HepG2 (cell line): Measurements from ENCODE around the gene RAP1GAP2. TPM values are rescaled to one million over a fixed set of nuclear protein-coding genes. Genes with fewer than 3 reads are reported as not detected.

Source experiments
- ATAC-seq: fragments of 200-7000 bp; cut with Tn5 transposase; 3 replicates; pipeline ENCODE4 v1.9.1; 2020; ENCODE audit warnings: mild to moderate bottlenecking, moderate library complexity
- BruUV-seq: library from RNA; stranded (reverse); fragments of 400-500 nt; replicated peaks from 2 replicates; lab custom pipeline; 2021; lab: Mats Ljungman, UMichigan
- CTCF ChIA-PET: fragments of 300-600 bp; formaldehyde crosslinking; extraction: SDS; loops from one replicate; lab custom pipeline; 2021; ENCODE audit warnings: low total read pairs, inconsistent platforms, low intra/inter-chr PET ratio; lab: Yijun Ruan, JAX
- POLR2A ChIA-PET: fragments of 350-600 bp; sonication (Branson Sonifier 250); formaldehyde crosslinking; loops from one replicate; lab custom pipeline; 2020; ENCODE audit warnings: antibody characterized with exemption, inconsistent platforms; lab: Yijun Ruan, JAX
- DNase-seq: peaks from one replicate; pipeline ENCODE4 v3.0.0-alpha.2; 2015; ENCODE audit warnings: low spot score
- FAIRE-seq: peaks from 3 replicates; lab custom pipeline; 2011; peaks lifted over from hg19 to GRCh38; lab: Jason Lieb, UNC
- H2AFZ ChIP-seq: one replicate; pipeline ENCODE4 v1.6.1; 2011; ENCODE audit warnings: low read length, inconsistent platforms
- H3K27ac ChIP-seq: fragments of 300-600 bp; 3 replicates; pipeline ENCODE4 v1.8.0; 2011; ENCODE audit warnings: mixed run types, mild to moderate bottlenecking, mixed read lengths, low read length, inconsistent platforms; ENCODE audit not compliant: insufficient read depth; ENCODE audit errors: extremely low read length
- H3K27me3 ChIP-seq, 2 experiments: fragments of 200-600 bp in 1 of 2; 2 replicates in 1 of 2; 3 replicates in 1 of 2; pipeline versions ENCODE4 v1.6.0 to v1.8.0; 2011; ENCODE audit warnings: low read length in 2 of 2, mild to moderate bottlenecking in 2 of 2, moderate library complexity in 2 of 2, inconsistent platforms in 1 of 2; ENCODE audit not compliant: insufficient read depth in 2 of 2, control insufficient read depth in 1 of 2
- H3K36me3 ChIP-seq, 2 experiments: fragments of 200-600 bp in 1 of 2; replicated peaks in 1 of 2; 2 replicates in 1 of 2; 3 replicates in 1 of 2; pipeline versions ENCODE4 v1.5.1 to v1.8.0; 2011; ENCODE audit warnings: low read length in 2 of 2, inconsistent platforms in 1 of 2; ENCODE audit not compliant: insufficient read depth in 2 of 2, control insufficient read depth in 1 of 2
- H3K4me1 ChIP-seq: 2 replicates; pipeline ENCODE4 v1.5.1; 2012; ENCODE audit warnings: low read length, inconsistent platforms; ENCODE audit not compliant: insufficient read depth
- H3K4me2 ChIP-seq: 2 replicates; pipeline ENCODE4 v1.6.0; 2011; ENCODE audit warnings: low read depth, low read length, inconsistent platforms
- H3K4me3 ChIP-seq, 3 experiments: fragments of 200-600 bp in 1 of 3; sonication (generic), shearing (Covaris generic) in 1 of 3; replicated peaks in 1 of 3; 2 replicates each; pipeline ENCODE4 v1.5.1; 2011 to 2016; ENCODE audit warnings: low read length in 3 of 3, inconsistent platforms in 2 of 3, low read depth in 2 of 3, mild to moderate bottlenecking in 2 of 3, control low read depth in 1 of 3, mixed read lengths in 1 of 3; ENCODE audit not compliant: insufficient read depth in 1 of 3
- H3K79me2 ChIP-seq: one replicate; pipeline ENCODE4 v1.6.1; 2011; ENCODE audit warnings: low read length, inconsistent platforms; ENCODE audit not compliant: insufficient read depth
- H3K9ac ChIP-seq: 2 replicates; pipeline ENCODE4 v1.6.0; 2011; ENCODE audit warnings: mild to moderate bottlenecking, low read depth, low read length, inconsistent platforms; ENCODE audit not compliant: insufficient read depth
- H3K9me3 ChIP-seq: 2 replicates; pipeline ENCODE4 v1.5.1; 2012; ENCODE audit warnings: mild to moderate bottlenecking, low read length
- H4K20me1 ChIP-seq: 2 replicates; pipeline ENCODE4 v1.6.0; 2011; ENCODE audit warnings: inconsistent platforms, mild to moderate bottlenecking, low read length, moderate library complexity; ENCODE audit not compliant: insufficient read depth
- AFF4 ChIP-seq: sonication (generic); formaldehyde crosslinking; IDR thresholded peaks from 2 replicates; pipeline ENCODE4 v1.4.0; 2020; ENCODE audit warnings: missing genetic modification reagents
- AHR ChIP-seq: IDR thresholded peaks from 2 replicates; pipeline ENCODE4 v1.6.1; 2018; ENCODE audit warnings: missing genetic modification reagents, missing compliant biosample characterization
- CHCHD3 ChIP-seq: sonication (generic); formaldehyde crosslinking; IDR thresholded peaks from 2 replicates; pipeline ENCODE4 v1.8.0; 2022; ENCODE audit warnings: mild to moderate bottlenecking, missing genetic modification reagents, moderate library complexity
- KDM6A ChIP-seq: IDR thresholded peaks from 2 replicates; pipeline ENCODE4 v1.6.1; 2016; ENCODE audit warnings: low read depth
- MXD3 ChIP-seq: IDR thresholded peaks from 2 replicates; pipeline ENCODE4 v1.6.1; 2016; ENCODE audit warnings: mild to moderate bottlenecking, missing biosample characterization, missing genetic modification reagents
- PHF21A ChIP-seq: sonication (generic); formaldehyde crosslinking; IDR thresholded peaks from 2 replicates; pipeline ENCODE4 v1.5.0; 2020; ENCODE audit warnings: mild to moderate bottlenecking, missing genetic modification reagents
- SYNCRIP ChIP-seq: fragments of 200-400 bp; formaldehyde crosslinking; IDR thresholded peaks from 2 replicates; pipeline ENCODE4 v1.6.1; 2018; ENCODE audit warnings: mild to moderate bottlenecking, low read depth, low read length; ENCODE audit not compliant: insufficient read depth
- TEAD2 ChIP-seq: sonication (generic); formaldehyde crosslinking; IDR thresholded peaks from 2 replicates; pipeline ENCODE4 v1.9.0; 2021; ENCODE audit warnings: missing genetic modification reagents
- ZFP37 ChIP-seq: sonication (generic); formaldehyde crosslinking; IDR thresholded peaks from 2 replicates; pipeline ENCODE4 v1.4.0; 2020; ENCODE audit warnings: missing genetic modification reagents, borderline replicate concordance
- ZKSCAN5 ChIP-seq: sonication (generic); formaldehyde crosslinking; IDR thresholded peaks from 2 replicates; pipeline ENCODE4 v1.5.1; 2020; ENCODE audit warnings: mild to moderate bottlenecking, missing genetic modification reagents
- ZNF230 ChIP-seq: sonication (generic); formaldehyde crosslinking; IDR thresholded peaks from 2 replicates; pipeline ENCODE4 v1.4.0; 2020; ENCODE audit warnings: mild to moderate bottlenecking, missing genetic modification reagents
- ZNF430 ChIP-seq: sonication (generic); formaldehyde crosslinking; IDR thresholded peaks from 2 replicates; pipeline ENCODE4 v1.9.0; 2021; ENCODE audit warnings: mild to moderate bottlenecking, missing genetic modification reagents
- WGBS: methylation state at CpG from one replicate; pipeline ENCODE4 v1.1.6; 2017; ENCODE audit warnings: low lambda C conversion rate; 5-methylcytosine and 5-hydroxymethylcytosine counted together
- in situ Hi-C: cut with HindIII; loops from 2 replicates; pipeline ENCODE4 v1.10.0; 2017; ENCODE audit warnings: low pct_unique_long_range_greater_than_20kb; ENCODE audit not compliant: extremely low pct_ligation_motif_present
- intact Hi-C: fragments of 100-400 bp; cut with micrococcal nuclease; formaldehyde crosslinking; loops from one replicate; pipeline ENCODE4 v1.10.0; 2022; ENCODE audit not compliant: unreplicated experiment
- polyA plus RNA-seq, 8 experiments: library from polyadenylated mRNA; depleted of rRNA in 3 of 8; stranded (reverse) in 7 of 8; unstranded in 1 of 8; fragments of >200 nt; fragmentation: Illumina TruSeq in 4 of 8; extraction: Trizol in 4 of 8; gene quantifications; 2 replicates each; pipeline versions ENCODE4 v1.2.1 to v1.2.3, GENCODE V29; 2011 to 2016; ENCODE audit warnings: low read depth in 4 of 8, missing spikeins in 1 of 8, mixed read lengths in 1 of 8; ENCODE audit not compliant: insufficient read depth in 1 of 8
- total RNA-seq, 5 experiments: library from RNA; depleted of rRNA; stranded (reverse); fragments of >200 nt; fragmentation: Illumina TruSeq; extraction: Trizol; gene quantifications; 2 replicates each; pipeline ENCODE4 v1.2.3, GENCODE V29; 2016; ENCODE audit warnings: low read depth in 1 of 5
- TF ChIP-seq, protein P1 (sequence below): sonication (generic); formaldehyde crosslinking; IDR thresholded peaks from 2 replicates; pipeline ENCODE4 v1.5.0; 2020; ENCODE audit warnings: mild to moderate bottlenecking, missing genetic modification reagents
- TF ChIP-seq, protein P2 (sequence below): sonication (generic); formaldehyde crosslinking; IDR thresholded peaks from 2 replicates; pipeline ENCODE4 v1.8.0; 2022; ENCODE audit warnings: low read depth, missing genetic modification reagents
- TF ChIP-seq, protein P3 (sequence below): sonication (generic); formaldehyde crosslinking; IDR thresholded peaks from 2 replicates; pipeline ENCODE4 v1.8.1; 2023; ENCODE audit warnings: mild to moderate bottlenecking, missing genetic modification reagents, borderline replicate concordance

RAP1GAP2 gene
- total and polyA plus RNA-seq, 2 of the 13 experiments (the other 11 are each of a cell fraction or from before 2014, with no cell fraction given): 10.9 to 12.0 TPM

GRCh38 chr17:2980904-2981246 lies 184.6 kb downstream of the RAP1GAP2 start:
- no peak overlapping the region for H3K27ac ChIP-seq
- ATAC-seq: no peak
- H3K36me3 ChIP-seq: peaks cover 3 to 20% of the 10 kb centered on the region in 2 experiments

More at GRCh38 chr17:2980904-2981246, 184.6 kb downstream of the RAP1GAP2 start:
- POLR2A ChIA-PET: no interaction called here
- CTCF ChIA-PET: no interaction called here
- in situ Hi-C loops (no loop called here), intact Hi-C loops (no loop called here)
- no peak overlapping the region for H3K4me3 ChIP-seq
- WGBS: 99% methylated on average over 8 of the region's 8 CpGs
- no peak overlapping the region for H3K4me2 ChIP-seq
- H3K9ac ChIP-seq: no peak overlapping the region
- BruUV-seq: no TSS peak
- peaks cover under 1% of the 10 kb centered on the region for H3K79me2 ChIP-seq
- DNase-seq: no peak
- H2AFZ ChIP-seq: no peak overlapping the region
- no peaks in the 10 kb centered on the region for H3K27me3 ChIP-seq
- TF ChIP-seq KDM6A (CRISPR knock-in tag) (no peak), SYNCRIP (no peak), TEAD2 (CRISPR knock-in tag) (no peak), ZNF430 (no peak), ZFP37 (CRISPR knock-in tag) (no peak), ZNF230 (CRISPR knock-in tag) (no peak), ZKSCAN5 (CRISPR knock-in tag) (no peak), MXD3 (no peak), AHR (no peak), CHCHD3 (CRISPR knock-in tag) (no peak), PHF21A (CRISPR knock-in tag) (no peak), AFF4 (CRISPR knock-in tag) (no peak)
- TF ChIP-seq, protein P1, sequence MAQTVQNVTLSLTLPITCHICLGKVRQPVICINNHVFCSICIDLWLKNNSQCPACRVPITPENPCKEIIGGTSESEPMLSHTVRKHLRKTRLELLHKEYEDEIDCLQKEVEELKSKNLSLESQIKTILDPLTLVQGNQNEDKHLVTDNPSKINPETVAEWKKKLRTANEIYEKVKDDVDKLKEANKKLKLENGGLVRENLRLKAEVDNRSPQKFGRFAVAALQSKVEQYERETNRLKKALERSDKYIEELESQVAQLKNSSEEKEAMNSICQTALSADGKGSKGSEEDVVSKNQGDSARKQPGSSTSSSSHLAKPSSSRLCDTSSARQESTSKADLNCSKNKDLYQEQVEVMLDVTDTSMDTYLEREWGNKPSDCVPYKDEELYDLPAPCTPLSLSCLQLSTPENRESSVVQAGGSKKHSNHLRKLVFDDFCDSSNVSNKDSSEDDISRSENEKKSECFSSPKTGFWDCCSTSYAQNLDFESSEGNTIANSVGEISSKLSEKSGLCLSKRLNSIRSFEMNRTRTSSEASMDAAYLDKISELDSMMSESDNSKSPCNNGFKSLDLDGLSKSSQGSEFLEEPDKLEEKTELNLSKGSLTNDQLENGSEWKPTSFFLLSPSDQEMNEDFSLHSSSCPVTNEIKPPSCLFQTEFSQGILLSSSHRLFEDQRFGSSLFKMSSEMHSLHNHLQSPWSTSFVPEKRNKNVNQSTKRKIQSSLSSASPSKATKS: no peak
- TF ChIP-seq, protein P2, sequence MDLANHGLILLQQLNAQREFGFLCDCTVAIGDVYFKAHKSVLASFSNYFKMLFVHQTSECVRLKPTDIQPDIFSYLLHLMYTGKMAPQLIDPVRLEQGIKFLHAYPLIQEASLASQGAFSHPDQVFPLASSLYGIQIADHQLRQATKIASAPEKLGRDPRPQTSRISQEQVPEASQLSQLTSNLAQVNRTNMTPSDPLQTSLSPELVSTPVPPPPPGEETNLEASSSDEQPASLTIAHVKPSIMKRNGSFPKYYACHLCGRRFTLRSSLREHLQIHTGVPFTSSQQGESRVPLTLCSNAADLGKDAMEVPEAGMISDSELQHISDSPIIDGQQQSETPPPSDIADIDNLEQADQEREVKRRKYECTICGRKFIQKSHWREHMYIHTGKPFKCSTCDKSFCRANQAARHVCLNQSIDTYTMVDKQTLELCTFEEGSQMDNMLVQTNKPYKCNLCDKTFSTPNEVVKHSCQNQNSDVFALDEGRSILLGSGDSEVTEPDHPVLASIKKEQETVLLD: no peak
- TF ChIP-seq, protein P3, sequence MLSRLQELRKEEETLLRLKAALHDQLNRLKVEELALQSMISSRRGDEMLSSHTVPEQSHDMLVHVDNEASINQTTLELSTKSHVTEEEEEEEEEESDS: no peak
- no peaks in the 10 kb centered on the region for H3K9me3 ChIP-seq
- no peaks in the 10 kb centered on the region for H4K20me1 ChIP-seq
- FAIRE-seq: no peak
- H3K4me1 ChIP-seq: peaks cover 8% of the 10 kb centered on the region
